ENCODE measurements around the gene SMPD1.

SMPD1 gene

GRCh38 chr11:6389905-6390717 is at the start of gene SMPD1:
Gene SMPD1, plus strand, starts transcription at chr11:6390474. Its CDS starts 125 bp downstream, at chr11:6390599.
- DNase-seq (ENCODE audit: low read depth in 2 of 2), result peak; percentile 86 to 90

DNA sequence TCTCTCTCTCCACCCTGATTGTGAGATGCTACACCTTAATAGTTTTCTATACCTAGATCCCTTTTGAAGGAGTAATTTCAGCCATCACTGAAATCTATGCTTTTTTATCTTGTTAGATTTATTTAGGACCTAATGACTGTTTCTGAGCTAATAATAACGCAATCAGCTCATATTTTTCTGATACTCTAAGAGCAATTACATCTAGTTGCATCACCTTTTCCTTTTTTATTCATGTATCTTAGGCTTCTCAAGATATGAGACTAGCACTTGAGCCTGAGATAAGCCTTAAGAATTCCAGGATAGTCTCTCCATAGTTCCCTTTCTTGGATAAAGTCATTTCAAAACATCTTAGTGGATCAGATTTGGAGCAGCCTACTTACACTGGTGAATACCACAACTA is 44.9 kb upstream of the SMPD1 start:
- no peak for DNase-seq (ENCODE audit: low read depth in 2 of 2)

DNA sequence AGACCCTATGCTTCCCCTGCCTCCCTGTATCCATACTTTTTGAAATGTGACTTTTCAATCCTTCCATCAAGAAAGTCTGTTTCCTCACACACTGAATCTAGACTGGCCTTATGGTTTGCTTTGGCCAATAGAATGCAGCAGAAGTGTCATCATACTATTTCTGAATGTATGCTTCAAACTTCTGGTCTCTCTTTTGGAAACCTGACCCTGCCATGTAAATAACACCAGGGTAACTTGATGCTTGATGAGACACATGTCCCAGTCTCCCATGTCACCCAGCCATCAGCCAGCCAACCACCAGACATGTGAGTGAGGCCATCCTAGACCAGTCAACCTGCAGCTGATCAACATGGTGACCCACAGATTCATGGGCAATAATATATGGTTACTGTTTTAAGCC is 40.2 kb upstream of the SMPD1 start:
- DNase-seq (ENCODE audit: low read depth in 2 of 2), result no peak

DNA sequence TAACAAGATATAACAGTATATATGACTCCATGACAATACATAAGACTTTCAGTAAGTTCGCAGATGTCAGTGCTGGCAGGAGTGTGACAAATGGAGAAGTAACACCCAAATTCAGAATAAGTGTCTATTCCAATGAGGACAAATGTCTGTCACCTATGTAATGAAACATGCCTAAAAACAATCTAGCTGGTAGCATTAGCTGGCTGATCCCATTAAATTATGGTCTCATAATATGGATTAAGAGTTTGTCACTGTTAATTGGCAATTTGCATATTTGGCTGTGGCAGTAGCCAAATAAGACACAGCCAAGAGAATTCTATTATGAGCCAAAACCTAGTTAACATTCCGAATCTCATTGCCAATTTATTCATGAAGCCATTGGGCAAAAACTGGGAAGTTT is 39.8 kb upstream of the SMPD1 start:
- no peak for DNase-seq (ENCODE audit: low read depth in 2 of 2)

- no peak for DNase-seq (ENCODE audit: low read depth in 2 of 2)
Measured at GRCh38 chr11:6351782-6352382, 38.4 kb upstream of the SMPD1 start.

- peak; percentile 7 to 24 for DNase-seq (ENCODE audit: low read depth in 2 of 2)
Measured at GRCh38 chr11:6353367-6353987, 36.8 kb upstream of the SMPD1 start.

DNA sequence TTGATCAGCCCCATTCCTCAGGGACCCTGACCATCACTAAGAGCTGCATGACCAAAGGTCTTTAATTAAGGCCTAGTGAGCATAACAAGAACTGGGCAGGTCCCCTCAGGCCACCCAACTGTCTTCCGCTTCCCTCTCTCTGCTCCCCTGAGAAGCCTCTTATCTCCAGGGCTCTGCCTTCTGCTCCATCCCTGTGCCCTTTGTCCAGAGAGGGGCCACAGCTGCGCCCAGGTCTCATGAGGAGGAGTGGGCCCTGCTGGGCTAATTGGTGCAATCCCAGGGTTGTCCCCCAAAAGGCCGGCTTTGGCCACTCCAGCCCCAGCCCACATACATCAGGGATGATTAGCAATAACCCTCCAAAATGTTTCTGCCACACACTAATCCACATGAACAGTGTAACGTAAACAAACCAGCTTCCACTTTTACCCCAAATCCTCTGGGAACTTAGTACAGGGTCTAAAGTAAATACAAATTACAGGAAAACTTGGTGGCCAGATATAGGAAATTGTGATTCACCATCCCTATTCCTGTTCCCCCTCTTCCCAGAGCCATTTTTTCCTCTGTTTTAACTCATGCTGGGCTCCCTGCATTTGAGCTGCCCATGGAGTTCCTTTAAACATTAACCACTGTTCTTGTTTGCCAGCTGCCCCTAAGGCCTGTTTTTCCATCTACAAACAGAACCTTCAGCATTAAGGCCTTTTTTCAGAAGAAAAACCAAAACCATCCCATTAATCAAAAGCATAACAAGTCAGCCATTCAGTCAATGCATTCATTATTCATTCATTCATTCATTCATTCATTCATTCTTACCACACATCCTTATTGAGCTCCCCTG is 35.4 kb upstream of the SMPD1 start:
- no peak for DNase-seq (ENCODE audit: low read depth in 2 of 2)

DNA sequence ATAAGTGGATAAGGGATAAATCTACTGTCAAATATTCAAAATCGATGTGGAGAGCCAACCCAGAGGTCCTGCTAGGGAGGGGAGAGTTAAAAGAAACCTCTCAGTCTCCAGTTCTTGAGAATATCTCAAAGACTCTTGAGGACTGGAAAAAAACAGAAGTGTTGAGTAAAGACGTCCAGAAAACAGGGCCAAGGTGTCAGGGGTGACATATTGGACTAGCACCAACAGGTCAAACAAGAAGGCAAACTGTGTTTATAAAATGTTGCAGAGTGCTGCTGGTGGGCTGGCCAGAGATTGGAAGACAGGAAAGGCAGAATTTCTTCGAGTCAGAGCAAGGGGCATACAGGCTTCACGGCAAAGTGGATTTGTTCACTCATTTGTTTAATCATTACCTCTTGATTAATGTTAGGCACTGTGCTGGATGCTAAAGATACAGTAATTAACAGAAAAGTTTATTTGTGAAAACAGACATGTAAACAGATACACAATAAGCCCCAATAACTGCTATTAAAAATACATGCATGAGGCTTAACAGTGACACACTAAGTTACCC is 33.7 kb upstream of the SMPD1 start:
- DNase-seq (ENCODE audit: low read depth in 2 of 2), result no peak

- DNase-seq (ENCODE audit: low read depth in 2 of 2), result no peak
Measured at GRCh38 chr11:6357222-6357621, 33.1 kb upstream of the SMPD1 start.

- no peak for DNase-seq (ENCODE audit: low read depth in 2 of 2)
Measured at GRCh38 chr11:6360183-6360582, 30.1 kb upstream of the SMPD1 start.

GRCh38 chr11:6362185-6362872 is 27.9 kb upstream of the SMPD1 start:
- no peak for DNase-seq (ENCODE audit: low read depth in 2 of 2)

DNA sequence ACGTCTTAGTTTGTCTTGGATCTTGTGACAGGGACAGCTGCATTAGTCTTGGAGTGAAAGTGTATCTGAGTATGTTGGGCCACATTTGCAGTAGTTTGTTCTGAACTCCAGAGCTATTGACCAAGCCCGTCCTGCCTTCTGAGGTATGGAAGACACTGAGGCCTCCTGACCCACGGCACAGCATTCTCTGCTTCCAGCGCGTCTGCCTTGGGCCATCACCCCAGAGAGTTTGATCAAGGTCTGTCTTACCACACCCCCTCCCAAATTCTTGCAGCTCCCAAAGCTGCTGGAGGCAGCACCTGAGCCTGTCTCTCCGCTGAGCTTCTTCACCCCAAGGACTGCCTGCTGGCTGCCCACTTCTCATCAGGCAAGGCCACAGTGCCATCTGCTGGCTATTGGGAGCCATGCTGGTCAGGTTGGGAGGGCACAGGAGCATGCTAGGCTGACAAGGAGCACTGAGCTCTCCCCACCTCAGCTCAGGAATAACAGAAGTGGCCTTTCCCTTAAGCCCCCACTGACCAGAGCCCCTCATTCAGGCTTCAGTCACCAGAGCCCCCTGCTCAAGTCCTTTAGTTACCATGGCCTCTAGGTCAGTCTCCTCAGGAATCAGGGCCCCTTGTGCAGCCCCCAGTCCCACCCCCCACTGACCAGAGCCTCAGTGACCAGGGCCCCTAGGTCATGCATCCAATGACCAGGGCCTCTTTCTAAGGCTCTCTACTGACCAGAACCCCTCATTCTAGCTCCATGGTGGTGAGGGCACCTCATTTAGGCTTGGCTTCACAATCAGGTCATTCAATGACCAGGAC is 27.2 kb upstream of the SMPD1 start:
- peak; percentile 17 to 38 for DNase-seq (ENCODE audit: low read depth in 2 of 2)

- DNase-seq (ENCODE audit: low read depth in 2 of 2), result no peak
Measured at GRCh38 chr11:6365659-6366058, 24.6 kb upstream of the SMPD1 start.

- DNase-seq (ENCODE audit: low read depth in 2 of 2), result no peak
Measured at GRCh38 chr11:6371825-6372224, 18.4 kb upstream of the SMPD1 start.

- no peak for DNase-seq (ENCODE audit: low read depth in 2 of 2)
Measured at GRCh38 chr11:6377902-6378639, 12.2 kb upstream of the SMPD1 start.

GRCh38 chr11:6378640-6378989 is 11.7 kb upstream of the SMPD1 start:
- no peak for DNase-seq (ENCODE audit: low read depth in 2 of 2)

DNA sequence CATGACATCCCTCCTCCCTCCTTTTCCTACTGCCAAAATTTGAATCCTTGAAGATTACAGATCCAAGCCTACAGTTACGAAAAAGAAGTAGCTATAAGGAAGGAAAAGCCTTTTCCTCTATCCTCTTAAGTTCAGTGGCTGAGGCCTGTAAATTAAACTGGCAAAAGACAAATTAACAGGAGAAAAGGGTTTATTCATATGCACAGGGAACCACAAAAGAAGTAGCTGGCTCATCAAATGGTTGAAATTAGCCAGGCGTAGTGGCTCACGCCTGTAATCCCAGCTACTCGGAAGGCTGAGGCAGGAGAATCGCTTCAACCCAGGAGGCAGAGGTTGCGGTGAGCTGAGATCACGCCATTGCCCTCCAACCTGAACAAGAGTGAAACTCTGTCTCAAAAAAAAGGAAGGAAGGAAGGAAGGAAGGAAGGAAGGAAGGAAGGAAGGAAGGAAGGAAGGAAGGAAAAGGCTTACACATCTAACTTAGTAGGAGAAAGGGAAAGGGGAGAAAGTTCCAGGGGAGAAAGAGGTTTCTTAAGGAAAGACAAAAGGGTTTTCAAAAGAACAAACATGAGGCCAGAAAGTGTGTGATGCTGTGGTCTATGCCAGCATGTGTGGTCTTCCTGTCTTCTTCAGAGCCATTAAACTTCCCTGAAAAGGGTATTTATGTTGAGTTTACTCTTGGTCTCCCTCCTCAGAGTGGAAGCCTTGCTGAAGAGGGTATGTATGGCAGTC is 5.1 kb upstream of the SMPD1 start:
- DNase-seq (ENCODE audit: low read depth in 2 of 2), result no peak

GRCh38 chr11:6387811-6388599 is 2.3 kb upstream of the SMPD1 start:
- DNase-seq (ENCODE audit: low read depth in 2 of 2), result no peak
